CD4-positive, alpha-beta memory T cell (primary cell): Measurements from ENCODE around the gene DYNC1H1. TPM values are rescaled to one million over a fixed set of nuclear protein-coding genes. Genes with fewer than 3 reads are reported as not detected.
A peak's percentile ranks its signal among the peaks of the same experiment; 100 is the strongest.

Source experiments
- CTCF ChIA-PET: fragments of 350-600 bp; sonication (Branson Sonifier 250); formaldehyde crosslinking; loops from one replicate; lab custom pipeline; 2021; ENCODE audit warnings: inconsistent platforms; ENCODE audit not compliant: partially characterized antibody; lab: Charles Lee
- POLR2A ChIA-PET: fragments of 350-600 bp; sonication (Branson Sonifier 250); formaldehyde crosslinking; loops from one replicate; lab custom pipeline; 2021; ENCODE audit not compliant: partially characterized antibody; lab: Charles Lee
- DNase-seq, 5 donors: peaks; one replicate each; pipeline versions ENCODE4 v3.0.0 to v3.0.0-alpha.2; 2020 to 2022; ENCODE audit warnings: mixed read lengths in 1 of 5
- H3K27ac ChIP-seq: one replicate; pipeline ENCODE4 v1.7.0; 2013; ENCODE audit warnings: low read depth, low read length
- H3K27me3 ChIP-seq: 2 replicates; pipeline ENCODE4 v1.7.0; 2013; ENCODE audit warnings: mild to moderate bottlenecking, low read length, moderate library complexity; ENCODE audit not compliant: insufficient read depth
- H3K36me3 ChIP-seq: 2 replicates; pipeline ENCODE4 v1.7.0; 2013; ENCODE audit warnings: mild to moderate bottlenecking, low read length, moderate library complexity; ENCODE audit not compliant: insufficient read depth
- H3K4me1 ChIP-seq: 2 replicates; pipeline ENCODE4 v1.7.0; 2013; ENCODE audit warnings: mild to moderate bottlenecking, low read length, moderate library complexity; ENCODE audit not compliant: insufficient read depth
- H3K4me3 ChIP-seq, 2 donors: one replicate each; pipeline ENCODE4 v1.7.0; 2013; ENCODE audit warnings: low read length in 2 of 2, mild to moderate bottlenecking in 1 of 2
- H3K9me3 ChIP-seq, 2 donors: one replicate each; pipeline ENCODE4 v1.7.0; 2013; ENCODE audit warnings: low read length in 2 of 2, control low read depth in 1 of 2; ENCODE audit not compliant: control insufficient read depth in 1 of 2
- H3K27ac Mint-ChIP-seq, 7 donors: one replicate each; pipeline ENCODE4 v1.8.0; 2020 to 2021; ENCODE audit warnings: mixed read lengths in 7 of 7, mild to moderate bottlenecking in 6 of 7, inconsistent platforms in 3 of 7, moderate library complexity in 3 of 7
- H3K27me3 Mint-ChIP-seq, 2 donors: one replicate each; pipeline ENCODE4 v1.8.0; 2020 to 2021; ENCODE audit warnings: mixed read lengths in 2 of 2
- H3K36me3 Mint-ChIP-seq, 2 donors: one replicate each; pipeline ENCODE4 v1.8.0; 2020 to 2021; ENCODE audit warnings: mixed read lengths in 2 of 2, inconsistent platforms in 1 of 2, mild to moderate bottlenecking in 1 of 2
- H3K4me1 Mint-ChIP-seq, 4 donors: one replicate each; pipeline ENCODE4 v1.8.0; 2020 to 2021; ENCODE audit warnings: mixed read lengths in 4 of 4, mild to moderate bottlenecking in 1 of 4
- H3K4me3 Mint-ChIP-seq, 8 donors: one replicate each; pipeline ENCODE4 v1.8.0; 2020 to 2021; ENCODE audit warnings: mixed read lengths in 8 of 8, mild to moderate bottlenecking in 7 of 8, moderate library complexity in 6 of 8, inconsistent platforms in 3 of 8
- H3K9me3 Mint-ChIP-seq, 8 donors: one replicate each; pipeline ENCODE4 v1.8.0; 2020 to 2021; ENCODE audit warnings: mixed read lengths in 8 of 8, mild to moderate bottlenecking in 5 of 8, inconsistent platforms in 3 of 8, moderate library complexity in 1 of 8
- intact Hi-C: fragments of 100-400 bp; cut with micrococcal nuclease; formaldehyde crosslinking; loops from one replicate; pipeline ENCODE4 v1.15.1; 2023
- polyA plus RNA-seq, 2 donors: library from polyadenylated mRNA; unstranded; fragments of 300-500 nt; fragmentation: Illumina TruSeq; gene quantifications; one replicate each; pipeline ENCODE4 v1.2.3, GENCODE V29; 2021
- total RNA-seq, 2 experiments: library from RNA; stranded (reverse); gene quantifications; one replicate each; pipeline ENCODE4 v1.2.3, GENCODE V29; 2021

Gene DYNC1H1
- total and polyA plus RNA-seq, 4 experiments from 2014 or later = 19.6 to 318 (median 188) TPM

GRCh38 chr14:101920271-101920670, 44.1 kb upstream of the DYNC1H1 start:
- ChIA-PET CTCF (interaction anchor here (0.7 kb wide), 1 partner anchor 149 kb away, joined by 3 read pairs; no protein-coding TSS in a partner anchor), POLR2A (interaction anchor here (0.9 kb wide), 1 partner anchor 59 kb away, joined by 4 read pairs; no protein-coding TSS in a partner anchor)
- H3K36me3 Mint-ChIP-seq = peaks cover 41 to 59% of the 10 kb centered on the region in 2 donors
- H3K9me3 Mint-ChIP-seq = peaks cover 0 to 6% (median 0%) of the 10 kb centered on the region in 8 donors
- Histone ChIP-seq H3K27me3 (no peaks in the 10 kb centered on the region), H3K36me3 (peaks cover 48% of the 10 kb centered on the region), H3K9me3 (no peaks in the 10 kb centered on the region), H3K4me3 (no peak overlapping the region), H3K27ac (no peak overlapping the region), H3K4me1 (no peaks in the 10 kb centered on the region)
- intact Hi-C loops = no loop called here
- H3K27ac Mint-ChIP-seq = peak overlapping the region in 5 of 7 donors; percentile 36 to 78 (median 48)
- no peak for DNase-seq
- H3K27me3 Mint-ChIP-seq = no peaks in the 10 kb centered on the region
- no peak overlapping the region for H3K4me3 Mint-ChIP-seq
- H3K4me1 Mint-ChIP-seq = peaks cover 0 to 14% (median 1%) of the 10 kb centered on the region in 4 donors

GRCh38 chr14:101922866-101923265, 41.5 kb upstream of the DYNC1H1 start:
- no peak overlapping the region for H3K27ac Mint-ChIP-seq
- Histone ChIP-seq H3K9me3 (no peaks in the 10 kb centered on the region), H3K27me3 (no peaks in the 10 kb centered on the region), H3K4me1 (no peaks in the 10 kb centered on the region), H3K36me3 (peaks cover 39% of the 10 kb centered on the region), H3K27ac (no peak overlapping the region), H3K4me3 (no peak overlapping the region)
- intact Hi-C loops = no loop called here
- H3K9me3 Mint-ChIP-seq = peaks cover 0 to 6% (median 0%) of the 10 kb centered on the region in 8 donors
- DNase-seq = no peak
- H3K36me3 Mint-ChIP-seq = peaks cover 30 to 61% of the 10 kb centered on the region in 2 donors
- ChIA-PET POLR2A (interaction anchor here (0.6 kb wide), 1 partner anchor 60 kb away, joined by 3 read pairs; no protein-coding TSS in a partner anchor), CTCF (no interaction called here)
- H3K4me1 Mint-ChIP-seq = peaks cover 0 to 7% (median 1%) of the 10 kb centered on the region in 4 donors
- H3K27me3 Mint-ChIP-seq = no peaks in the 10 kb centered on the region
- H3K4me3 Mint-ChIP-seq = peak overlapping the region in 1 of 8 donors; percentile 42

- intact Hi-C loops = no loop called here
- Mint-ChIP-seq H3K27ac (no peak overlapping the region), H3K27me3 (no peaks in the 10 kb centered on the region), H3K4me3 (no peak overlapping the region), H3K9me3 (peaks cover 0 to 6% (median 0%) of the 10 kb centered on the region in 8 donors), H3K36me3 (peaks cover 28 to 61% of the 10 kb centered on the region in 2 donors), H3K4me1 (peaks cover 0 to 2% (median 0%) of the 10 kb centered on the region in 4 donors)
- CTCF ChIA-PET = interaction anchor here (1.5 kb wide), 1 partner anchor 154 kb away, joined by 3 read pairs; no protein-coding TSS in a partner anchor
- POLR2A ChIA-PET = interaction anchor here (0.9 kb wide), 1 partner anchor 20 kb away, joined by 3 read pairs; no protein-coding TSS in a partner anchor
- Histone ChIP-seq H3K9me3 (no peaks in the 10 kb centered on the region), H3K27ac (no peak overlapping the region), H3K4me1 (no peaks in the 10 kb centered on the region), H3K36me3 (peaks cover 35% of the 10 kb centered on the region), H3K4me3 (no peak overlapping the region), H3K27me3 (no peaks in the 10 kb centered on the region)
- no peak for DNase-seq
Observed at GRCh38 chr14:101925152-101925551, 39.2 kb upstream of the DYNC1H1 start.

- no peak for DNase-seq
- Mint-ChIP-seq H3K4me3 (no peak overlapping the region), H3K4me1 (peaks cover 0 to 2% (median 0%) of the 10 kb centered on the region in 4 donors), H3K27me3 (no peaks in the 10 kb centered on the region), H3K36me3 (peaks cover 22 to 54% of the 10 kb centered on the region in 2 donors), H3K9me3 (peaks cover 0 to 6% (median 0%) of the 10 kb centered on the region in 8 donors), H3K27ac (peak overlapping the region in 1 of 7 donors; percentile 50)
- Histone ChIP-seq H3K27me3 (no peaks in the 10 kb centered on the region), H3K4me3 (no peak overlapping the region), H3K9me3 (no peaks in the 10 kb centered on the region), H3K27ac (no peak overlapping the region), H3K4me1 (no peaks in the 10 kb centered on the region), H3K36me3 (peaks cover 29% of the 10 kb centered on the region)
- POLR2A ChIA-PET = no interaction called here
- intact Hi-C loops = no loop called here
- CTCF ChIA-PET = interaction anchor here (1.5 kb wide), 1 partner anchor 155 kb away, joined by 3 read pairs; no protein-coding TSS in a partner anchor
Observed at GRCh38 chr14:101926085-101926484, 38.3 kb upstream of the DYNC1H1 start.

GRCh38 chr14:101926620-101927019, 37.8 kb upstream of the DYNC1H1 start:
- Histone ChIP-seq H3K27ac (no peak overlapping the region), H3K9me3 (no peaks in the 10 kb centered on the region), H3K4me3 (no peak overlapping the region), H3K27me3 (no peaks in the 10 kb centered on the region), H3K36me3 (peaks cover 26% of the 10 kb centered on the region), H3K4me1 (no peaks in the 10 kb centered on the region)
- Mint-ChIP-seq H3K4me3 (no peak overlapping the region), H3K36me3 (peaks cover 19 to 49% of the 10 kb centered on the region in 2 donors), H3K27me3 (no peaks in the 10 kb centered on the region), H3K9me3 (peaks cover 0 to 6% (median 0%) of the 10 kb centered on the region in 8 donors), H3K4me1 (peaks cover 0 to 2% (median 0%) of the 10 kb centered on the region in 4 donors), H3K27ac (peak overlapping the region in 2 of 7 donors; percentile 41 to 50)
- no peak for DNase-seq
- POLR2A ChIA-PET = no interaction called here
- CTCF ChIA-PET = interaction anchor here (1.5 kb wide), 1 partner anchor 155 kb away, joined by 3 read pairs; no protein-coding TSS in a partner anchor
- intact Hi-C loops = no loop called here

DNA sequence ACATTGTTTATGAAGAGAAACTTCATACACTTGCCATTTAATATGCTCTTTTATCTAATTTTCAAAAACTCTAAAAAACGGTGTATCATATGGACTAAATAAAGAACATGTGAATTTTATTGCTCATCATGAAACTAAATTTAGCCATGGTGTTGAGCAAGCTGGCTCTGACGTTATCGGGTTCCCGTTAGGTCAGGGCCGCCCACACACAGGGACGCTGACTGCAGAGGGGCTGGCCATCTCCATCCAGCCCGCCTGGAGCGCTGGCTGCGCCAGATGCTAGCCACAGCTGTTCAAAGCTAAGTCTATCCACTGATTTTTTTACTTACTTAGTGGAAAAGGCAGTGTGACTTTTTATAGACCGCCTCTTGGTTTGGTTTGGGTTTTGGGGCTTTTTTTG, 36.5 kb upstream of the DYNC1H1 start:
- H3K27ac ChIP-seq = no peak overlapping the region
- no peak overlapping the region for H3K4me3 ChIP-seq
- no peaks in the 10 kb centered on the region for H3K4me1 Mint-ChIP-seq
- peaks cover 20% of the 10 kb centered on the region for H3K36me3 ChIP-seq
- peak overlapping the region in 1 of 7 donors; percentile 76 for H3K27ac Mint-ChIP-seq
- H3K36me3 Mint-ChIP-seq = peaks cover 15 to 43% of the 10 kb centered on the region in 2 donors
- H3K9me3 ChIP-seq = no peaks in the 10 kb centered on the region
- H3K4me3 Mint-ChIP-seq = no peak overlapping the region
- H3K4me1 ChIP-seq = no peaks in the 10 kb centered on the region
- intact Hi-C loops = no loop called here
- H3K27me3 ChIP-seq = no peaks in the 10 kb centered on the region
- H3K27me3 Mint-ChIP-seq = no peaks in the 10 kb centered on the region
- CTCF ChIA-PET = interaction anchor here (1.4 kb wide), 1 partner anchor 158 kb away, joined by 3 read pairs; no protein-coding TSS in a partner anchor
- POLR2A ChIA-PET = no interaction called here
- H3K9me3 Mint-ChIP-seq = peaks cover 0 to 6% (median 0%) of the 10 kb centered on the region in 8 donors
- DNase-seq = no peak

GRCh38 chr14:101928415-101928841, 35.9 kb upstream of the DYNC1H1 start:
- intact Hi-C loops = no loop called here
- Mint-ChIP-seq H3K9me3 (peaks cover 0 to 6% (median 0%) of the 10 kb centered on the region in 8 donors), H3K36me3 (peaks cover 12 to 37% of the 10 kb centered on the region in 2 donors), H3K4me3 (peak overlapping the region in 1 of 8 donors; percentile 58), H3K27ac (peak overlapping the region in 3 of 7 donors; percentile 46 to 72 (median 60)), H3K27me3 (no peaks in the 10 kb centered on the region), H3K4me1 (no peaks in the 10 kb centered on the region)
- H3K36me3 ChIP-seq = peaks cover 20% of the 10 kb centered on the region
- no peaks in the 10 kb centered on the region for H3K4me1 ChIP-seq
- ChIA-PET POLR2A (interaction anchor here (0.7 kb wide), 1 partner anchor 20 kb away, joined by 3 read pairs; no protein-coding TSS in a partner anchor), CTCF (interaction anchor here (1.4 kb wide), 1 partner anchor 158 kb away, joined by 3 read pairs; no protein-coding TSS in a partner anchor)
- no peaks in the 10 kb centered on the region for H3K9me3 ChIP-seq
- no peaks in the 10 kb centered on the region for H3K27me3 ChIP-seq
- no peak for DNase-seq
- H3K4me3 ChIP-seq = no peak overlapping the region
- H3K27ac ChIP-seq = no peak overlapping the region
